Measurements from ENCODE around the gene PIEZO1. TPM values are rescaled to one million over a fixed set of nuclear protein-coding genes. Genes with fewer than 3 reads are reported as not detected.

The PIEZO1 gene
- total and polyA plus RNA-seq, 9 of the 15 experiments (the other 6 are each of a cell fraction or from before 2014, with no cell fraction given) = 3.6 to 432 (median 131) TPM

- TF ChIP-seq SMARCE1 (IDR thresholded peaks at IDR 0.05) (no peak), ETS2 (tag; IDR thresholded peaks at IDR 0.05; ENCODE audit: borderline replicate concordance, poor library complexity, severe bottlenecking) (no peak), ZNF277 (CRISPR knock-in tag; IDR thresholded peaks at IDR 0.05; ENCODE audit: borderline replicate concordance) (no peak), NONO (IDR thresholded peaks at IDR 0.05; ENCODE audit: low read depth in 2 of 2, low read length in 1 of 2) (no peak), ZBTB9 (CRISPR knock-in tag; IDR thresholded peaks at IDR 0.05) (no peak), SMARCA5 (IDR thresholded peaks at IDR 0.05) (no peak), ZNF586 (CRISPR knock-in tag; conservative IDR thresholded peaks at IDR 0.05) (no peak), MCM3 (IDR thresholded peaks at IDR 0.05) (no peak), ZC3H8 (IDR thresholded peaks at IDR 0.05) (no peak), BHLHE40 (IDR thresholded peaks at IDR 0.05; ENCODE audit: low read length) (no peak)
- TF ChIP-seq, protein P1, sequence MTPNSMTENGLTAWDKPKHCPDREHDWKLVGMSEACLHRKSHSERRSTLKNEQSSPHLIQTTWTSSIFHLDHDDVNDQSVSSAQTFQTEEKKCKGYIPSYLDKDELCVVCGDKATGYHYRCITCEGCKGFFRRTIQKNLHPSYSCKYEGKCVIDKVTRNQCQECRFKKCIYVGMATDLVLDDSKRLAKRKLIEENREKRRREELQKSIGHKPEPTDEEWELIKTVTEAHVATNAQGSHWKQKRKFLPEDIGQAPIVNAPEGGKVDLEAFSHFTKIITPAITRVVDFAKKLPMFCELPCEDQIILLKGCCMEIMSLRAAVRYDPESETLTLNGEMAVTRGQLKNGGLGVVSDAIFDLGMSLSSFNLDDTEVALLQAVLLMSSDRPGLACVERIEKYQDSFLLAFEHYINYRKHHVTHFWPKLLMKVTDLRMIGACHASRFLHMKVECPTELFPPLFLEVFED (CRISPR knock-in tag; conservative IDR thresholded peaks at IDR 0.05) = no peak
Measured at GRCh38 chr16:88766975-88767374, 18.0 kb downstream of the PIEZO1 start (continued).
